ENCODE results near the gene MAMLD1.
A peak's percentile ranks its signal among the peaks of the same experiment; 100 is the strongest.

Gene MAMLD1

DNA sequence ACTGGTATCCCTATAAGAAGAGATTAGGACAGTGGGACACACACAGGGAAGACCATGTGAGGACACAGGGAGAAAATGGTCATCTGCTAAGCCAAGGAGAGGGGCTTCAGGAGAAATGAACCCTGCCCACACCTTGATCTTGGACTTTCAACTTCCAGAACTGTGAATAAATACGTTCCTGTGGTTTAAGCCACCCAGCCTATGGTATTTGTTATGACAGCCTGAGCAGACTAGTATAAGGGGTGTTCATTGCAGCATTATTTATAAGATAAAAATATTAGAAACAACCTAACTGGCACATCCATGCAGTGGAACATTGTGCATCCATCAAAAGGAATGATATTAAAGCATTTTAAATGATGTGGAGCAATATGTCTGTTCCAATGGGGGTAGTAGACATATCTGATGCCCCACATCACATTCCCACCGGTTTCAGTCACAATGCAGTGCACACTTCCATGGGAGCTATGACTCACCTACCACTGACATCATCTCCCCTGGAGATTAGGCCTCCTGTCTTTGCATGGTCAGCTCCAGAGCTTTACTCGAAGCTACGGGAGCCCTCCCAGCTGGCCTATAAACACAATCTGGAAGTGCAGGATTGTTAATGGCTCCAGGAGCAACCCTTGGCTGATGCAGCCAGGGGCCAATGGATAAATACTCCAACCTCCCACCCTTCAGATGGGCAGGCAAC, 38.9 kb upstream of the MAMLD1 start (continued):
- TF ChIP-seq, protein P1, sequence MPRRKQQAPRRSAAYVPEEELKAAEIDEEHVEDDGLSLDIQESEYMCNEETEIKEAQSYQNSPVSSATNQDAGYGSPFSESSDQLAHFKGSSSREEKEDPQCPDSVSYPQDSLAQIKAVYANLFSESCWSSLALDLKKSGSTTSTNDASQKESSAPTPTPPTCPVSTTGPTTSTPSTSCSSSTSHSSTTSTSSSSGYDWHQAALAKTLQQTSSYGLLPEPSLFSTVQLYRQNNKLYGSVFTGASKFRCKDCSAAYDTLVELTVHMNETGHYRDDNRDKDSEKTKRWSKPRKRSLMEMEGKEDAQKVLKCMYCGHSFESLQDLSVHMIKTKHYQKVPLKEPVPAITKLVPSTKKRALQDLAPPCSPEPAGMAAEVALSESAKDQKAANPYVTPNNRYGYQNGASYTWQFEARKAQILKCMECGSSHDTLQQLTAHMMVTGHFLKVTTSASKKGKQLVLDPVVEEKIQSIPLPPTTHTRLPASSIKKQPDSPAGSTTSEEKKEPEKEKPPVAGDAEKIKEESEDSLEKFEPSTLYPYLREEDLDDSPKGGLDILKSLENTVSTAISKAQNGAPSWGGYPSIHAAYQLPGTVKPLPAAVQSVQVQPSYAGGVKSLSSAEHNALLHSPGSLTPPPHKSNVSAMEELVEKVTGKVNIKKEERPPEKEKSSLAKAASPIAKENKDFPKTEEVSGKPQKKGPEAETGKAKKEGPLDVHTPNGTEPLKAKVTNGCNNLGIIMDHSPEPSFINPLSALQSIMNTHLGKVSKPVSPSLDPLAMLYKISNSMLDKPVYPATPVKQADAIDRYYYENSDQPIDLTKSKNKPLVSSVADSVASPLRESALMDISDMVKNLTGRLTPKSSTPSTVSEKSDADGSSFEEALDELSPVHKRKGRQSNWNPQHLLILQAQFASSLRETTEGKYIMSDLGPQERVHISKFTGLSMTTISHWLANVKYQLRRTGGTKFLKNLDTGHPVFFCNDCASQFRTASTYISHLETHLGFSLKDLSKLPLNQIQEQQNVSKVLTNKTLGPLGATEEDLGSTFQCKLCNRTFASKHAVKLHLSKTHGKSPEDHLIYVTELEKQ (tag by site-specific recombination; IDR thresholded peaks at IDR 0.05; ENCODE audit: borderline replicate concordance): no peak; the same call in 1 of the 2 replicates
- TF ChIP-seq ZNF132 (tag by site-specific recombination; IDR thresholded peaks at IDR 0.05; ENCODE audit: borderline replicate concordance) (no peak), ZNF660 (tag by site-specific recombination; IDR thresholded peaks at IDR 0.05) (peak; percentile 81), ZNF624 (tag by site-specific recombination; IDR thresholded peaks at IDR 0.05) (no peak), ZNF596 (tag by site-specific recombination; IDR thresholded peaks at IDR 0.05) (no peak), ZNF184 (tag by site-specific recombination; IDR thresholded peaks at IDR 0.05) (no peak), ZFP37 (tag by site-specific recombination; IDR thresholded peaks at IDR 0.05) (no peak), ZNF114 (tag by site-specific recombination; IDR thresholded peaks at IDR 0.05) (no peak), ZNF830 (tag by site-specific recombination; IDR thresholded peaks at IDR 0.05; ENCODE audit: low read depth) (no peak), HOXD13 (CRISPR knock-in tag; IDR thresholded peaks at IDR 0.05; ENCODE audit: borderline replicate concordance) (no peak), ZSCAN23 (tag by site-specific recombination; IDR thresholded peaks at IDR 0.05) (no peak), ZNF146 (tag by site-specific recombination; IDR thresholded peaks at IDR 0.05) (no peak), ZNF768 (tag by site-specific recombination; IDR thresholded peaks at IDR 0.05) (no peak), PATZ1 (tag by site-specific recombination; IDR thresholded peaks at IDR 0.05) (peak; percentile 57), YY2 (tag by site-specific recombination; IDR thresholded peaks at IDR 0.05) (no peak), EGR2 (tag by site-specific recombination; IDR thresholded peaks at IDR 0.05; ENCODE audit: low read depth) (no peak), ZNF394 (tag by site-specific recombination; IDR thresholded peaks at IDR 0.05; ENCODE audit: borderline replicate concordance) (peak; percentile 29; the same call in 1 of the 2 replicates), ZNF521 (tag by site-specific recombination; IDR thresholded peaks at IDR 0.05) (no peak), BCL6B (tag by site-specific recombination; IDR thresholded peaks at IDR 0.05) (no peak), ZNF324 (tag by site-specific recombination; IDR thresholded peaks at IDR 0.05) (peak; percentile 76; the same call in 1 of the 2 replicates), OSR2 (tag by site-specific recombination; IDR thresholded peaks at IDR 0.05) (peak; percentile 95), ZNF777 (tag by site-specific recombination; IDR thresholded peaks at IDR 0.05; ENCODE audit: borderline replicate concordance) (no peak), ZNF311 (tag by site-specific recombination; IDR thresholded peaks at IDR 0.05; ENCODE audit: borderline replicate concordance) (no peak), ZNF473 (tag by site-specific recombination; IDR thresholded peaks at IDR 0.05) (no peak), ZNF354C (tag by site-specific recombination; IDR thresholded peaks at IDR 0.05; ENCODE audit: borderline replicate concordance, low read depth) (no peak)
- TF ChIP-seq, protein P2, sequence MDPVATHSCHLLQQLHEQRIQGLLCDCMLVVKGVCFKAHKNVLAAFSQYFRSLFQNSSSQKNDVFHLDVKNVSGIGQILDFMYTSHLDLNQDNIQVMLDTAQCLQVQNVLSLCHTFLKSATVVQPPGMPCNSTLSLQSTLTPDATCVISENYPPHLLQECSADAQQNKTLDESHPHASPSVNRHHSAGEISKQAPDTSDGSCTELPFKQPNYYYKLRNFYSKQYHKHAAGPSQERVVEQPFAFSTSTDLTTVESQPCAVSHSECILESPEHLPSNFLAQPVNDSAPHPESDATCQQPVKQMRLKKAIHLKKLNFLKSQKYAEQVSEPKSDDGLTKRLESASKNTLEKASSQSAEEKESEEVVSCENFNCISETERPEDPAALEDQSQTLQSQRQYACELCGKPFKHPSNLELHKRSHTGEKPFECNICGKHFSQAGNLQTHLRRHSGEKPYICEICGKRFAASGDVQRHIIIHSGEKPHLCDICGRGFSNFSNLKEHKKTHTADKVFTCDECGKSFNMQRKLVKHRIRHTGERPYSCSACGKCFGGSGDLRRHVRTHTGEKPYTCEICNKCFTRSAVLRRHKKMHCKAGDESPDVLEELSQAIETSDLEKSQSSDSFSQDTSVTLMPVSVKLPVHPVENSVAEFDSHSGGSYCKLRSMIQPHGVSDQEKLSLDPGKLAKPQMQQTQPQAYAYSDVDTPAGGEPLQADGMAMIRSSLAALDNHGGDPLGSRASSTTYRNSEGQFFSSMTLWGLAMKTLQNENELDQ (tag by site-specific recombination; IDR thresholded peaks at IDR 0.05; ENCODE audit: low read depth): no peak
- TF ChIP-seq, protein P3, sequence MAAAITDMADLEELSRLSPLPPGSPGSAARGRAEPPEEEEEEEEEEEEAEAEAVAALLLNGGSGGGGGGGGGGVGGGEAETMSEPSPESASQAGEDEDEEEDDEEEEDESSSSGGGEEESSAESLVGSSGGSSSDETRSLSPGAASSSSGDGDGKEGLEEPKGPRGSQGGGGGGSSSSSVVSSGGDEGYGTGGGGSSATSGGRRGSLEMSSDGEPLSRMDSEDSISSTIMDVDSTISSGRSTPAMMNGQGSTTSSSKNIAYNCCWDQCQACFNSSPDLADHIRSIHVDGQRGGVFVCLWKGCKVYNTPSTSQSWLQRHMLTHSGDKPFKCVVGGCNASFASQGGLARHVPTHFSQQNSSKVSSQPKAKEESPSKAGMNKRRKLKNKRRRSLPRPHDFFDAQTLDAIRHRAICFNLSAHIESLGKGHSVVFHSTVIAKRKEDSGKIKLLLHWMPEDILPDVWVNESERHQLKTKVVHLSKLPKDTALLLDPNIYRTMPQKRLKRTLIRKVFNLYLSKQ (tag by site-specific recombination; IDR thresholded peaks at IDR 0.05; ENCODE audit: borderline replicate concordance): no peak
- TF ChIP-seq, protein P4, sequence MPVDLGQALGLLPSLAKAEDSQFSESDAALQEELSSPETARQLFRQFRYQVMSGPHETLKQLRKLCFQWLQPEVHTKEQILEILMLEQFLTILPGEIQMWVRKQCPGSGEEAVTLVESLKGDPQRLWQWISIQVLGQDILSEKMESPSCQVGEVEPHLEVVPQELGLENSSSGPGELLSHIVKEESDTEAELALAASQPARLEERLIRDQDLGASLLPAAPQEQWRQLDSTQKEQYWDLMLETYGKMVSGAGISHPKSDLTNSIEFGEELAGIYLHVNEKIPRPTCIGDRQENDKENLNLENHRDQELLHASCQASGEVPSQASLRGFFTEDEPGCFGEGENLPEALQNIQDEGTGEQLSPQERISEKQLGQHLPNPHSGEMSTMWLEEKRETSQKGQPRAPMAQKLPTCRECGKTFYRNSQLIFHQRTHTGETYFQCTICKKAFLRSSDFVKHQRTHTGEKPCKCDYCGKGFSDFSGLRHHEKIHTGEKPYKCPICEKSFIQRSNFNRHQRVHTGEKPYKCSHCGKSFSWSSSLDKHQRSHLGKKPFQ (tag by site-specific recombination; IDR thresholded peaks at IDR 0.05): no peak

Data from HEK293 (cell line).